Measurements from ENCODE around the gene MRPL12.

The MRPL12 gene

GRCh38 chr17:81715107-81715871, 12.1 kb downstream of the MRPL12 start:
- Histone ChIP-seq H3K27ac (ENCODE audit: low read length) (no peak overlapping the region), H3K4me3 (ENCODE audit: low read length) (no peak overlapping the region), H2AFZ (ENCODE audit: low read length) (no peak overlapping the region), H3K9ac (ENCODE audit: low read length) (no peak overlapping the region), H3F3A (ENCODE audit: insufficient read depth, low read length) (peaks cover 12% of the 10 kb centered on the region), H3K4me2 (ENCODE audit: low read depth, low read length) (no peak overlapping the region), H3K36me3 (replicated peaks; ENCODE audit: insufficient read depth, low read length) (no peaks in the 10 kb centered on the region), H3K9me3 (replicated peaks; ENCODE audit: insufficient read depth, low read length) (no peaks in the 10 kb centered on the region), H3K9me2 (replicated peaks; ENCODE audit: insufficient read depth, low read length) (no peaks in the 10 kb centered on the region), H4K20me1 (ENCODE audit: insufficient read depth, low read length) (no peaks in the 10 kb centered on the region), H3K27me3 (replicated peaks; ENCODE audit: insufficient read depth, low read length) (no peaks in the 10 kb centered on the region), H3K4me1 (ENCODE audit: low read length) (peaks cover 17% of the 10 kb centered on the region), H3K79me2 (ENCODE audit: low read length) (peaks cover 34% of the 10 kb centered on the region)
- no peak for TF ChIP-seq EZH2 (optimal IDR thresholded peaks at IDR 0.05; ENCODE audit: low read depth, low read length)
- no peak for TF ChIP-seq EZH2phosphoT487 (IDR thresholded peaks at IDR 0.05; ENCODE audit: low read length)
- no peak for TF ChIP-seq CTCF (IDR thresholded peaks at IDR 0.05; ENCODE audit: low read length)
- DNase-seq: no peak

GRCh38 chr17:81715872-81716673, 12.9 kb downstream of the MRPL12 start:
- no peak for DNase-seq

GRCh38 chr17:81716674-81716996, 13.5 kb downstream of the MRPL12 start:
- H3K36me3 ChIP-seq (replicated peaks; ENCODE audit: insufficient read depth, low read length): no peaks in the 10 kb centered on the region
- no peaks in the 10 kb centered on the region for H3K9me3 ChIP-seq (replicated peaks; ENCODE audit: insufficient read depth, low read length)
- no peak overlapping the region for H3K4me3 ChIP-seq (ENCODE audit: low read length)
- TF ChIP-seq EZH2 (optimal IDR thresholded peaks at IDR 0.05; ENCODE audit: low read depth, low read length): no peak
- no peak for TF ChIP-seq EZH2phosphoT487 (IDR thresholded peaks at IDR 0.05; ENCODE audit: low read length)
- no peak for TF ChIP-seq CTCF (IDR thresholded peaks at IDR 0.05; ENCODE audit: low read length)
- H3K79me2 ChIP-seq (ENCODE audit: low read length): peaks cover 34% of the 10 kb centered on the region
- no peak for DNase-seq
- no peak overlapping the region for H3K9ac ChIP-seq (ENCODE audit: low read length)
- no peaks in the 10 kb centered on the region for H3K27me3 ChIP-seq (replicated peaks; ENCODE audit: insufficient read depth, low read length)
- H3K27ac ChIP-seq (ENCODE audit: low read length): no peak overlapping the region
- H3K4me1 ChIP-seq (ENCODE audit: low read length): peaks cover 8% of the 10 kb centered on the region; the same call in 1 of the 2 replicates
- no peak overlapping the region for H3K4me2 ChIP-seq (ENCODE audit: low read depth, low read length)
- H2AFZ ChIP-seq (ENCODE audit: low read length): no peak overlapping the region
- no peaks in the 10 kb centered on the region for H3K9me2 ChIP-seq (replicated peaks; ENCODE audit: insufficient read depth, low read length)
- peaks cover 8% of the 10 kb centered on the region for H3F3A ChIP-seq (ENCODE audit: insufficient read depth, low read length)
- no peaks in the 10 kb centered on the region for H4K20me1 ChIP-seq (ENCODE audit: insufficient read depth, low read length)

More at GRCh38 chr17:81715872-81716673, 12.9 kb downstream of the MRPL12 start:
- H2AFZ ChIP-seq (ENCODE audit: low read length): no peak overlapping the region
- H3K4me2 ChIP-seq (ENCODE audit: low read depth, low read length): no peak overlapping the region
- no peak overlapping the region for H3K27ac ChIP-seq (ENCODE audit: low read length)
- H4K20me1 ChIP-seq (ENCODE audit: insufficient read depth, low read length): no peaks in the 10 kb centered on the region
- H3K79me2 ChIP-seq (ENCODE audit: low read length): peaks cover 34% of the 10 kb centered on the region
- peaks cover 11% of the 10 kb centered on the region for H3K4me1 ChIP-seq (ENCODE audit: low read length)
- H3K9me2 ChIP-seq (replicated peaks; ENCODE audit: insufficient read depth, low read length): no peaks in the 10 kb centered on the region
- no peak overlapping the region for H3K4me3 ChIP-seq (ENCODE audit: low read length)
- TF ChIP-seq EZH2phosphoT487 (IDR thresholded peaks at IDR 0.05; ENCODE audit: low read length) (no peak), EZH2 (optimal IDR thresholded peaks at IDR 0.05; ENCODE audit: low read depth, low read length) (no peak), CTCF (IDR thresholded peaks at IDR 0.05; ENCODE audit: low read length) (no peak)
- H3K27me3 ChIP-seq (replicated peaks; ENCODE audit: insufficient read depth, low read length): no peaks in the 10 kb centered on the region
- no peaks in the 10 kb centered on the region for H3K9me3 ChIP-seq (replicated peaks; ENCODE audit: insufficient read depth, low read length)
- no peak overlapping the region for H3K9ac ChIP-seq (ENCODE audit: low read length)
- no peaks in the 10 kb centered on the region for H3K36me3 ChIP-seq (replicated peaks; ENCODE audit: insufficient read depth, low read length)
- peaks cover 8% of the 10 kb centered on the region for H3F3A ChIP-seq (ENCODE audit: insufficient read depth, low read length)

All from MM.1S (cell line).